A673 (cell line): Measurements from ENCODE around the gene ADGB. TPM values are rescaled to one million over a fixed set of nuclear protein-coding genes. Genes with fewer than 3 reads are reported as not detected.
"Not testable (repeated sequence)": the region's sequence is repeated elsewhere in the genome, so short reads cannot be mapped to it uniquely, and the experiment has no call there.

Experiments
- BruUV-seq: library from RNA; stranded (reverse); fragments of 400-500 nt; replicated peaks from 2 replicates; lab custom pipeline; 2021; lab: Mats Ljungman, UMichigan
- CTCF ChIA-PET: fragments of 300-600 bp; sonication (Branson Sonifier 250); formaldehyde crosslinking; loops from one replicate; lab custom pipeline; 2022; ENCODE audit warnings: antibody characterized with exemption; lab: Charles Lee
- POLR2A ChIA-PET: fragments of 300-600 bp; sonication (Branson Sonifier 250); formaldehyde crosslinking; loops from one replicate; lab custom pipeline; 2022; ENCODE audit warnings: antibody characterized with exemption; ENCODE audit not compliant: low non-redundant PET; lab: Charles Lee
- DNase-seq: peaks from one replicate; pipeline ENCODE4 v3.0.0-alpha.2; 2015; ENCODE audit warnings: low spot score
- H3K27ac ChIP-seq: fragments of 200-600 bp; sonication (generic); 2 replicates; pipeline ENCODE4 v1.5.1; 2016; ENCODE audit warnings: mixed run types, low read depth, mild to moderate bottlenecking, mixed read lengths, antibody characterized with exemption, low read length; ENCODE audit not compliant: poor library complexity, severe bottlenecking
- H3K27me3 ChIP-seq: fragments of 200-600 bp; sonication (generic); replicated peaks from 2 replicates; pipeline ENCODE4 v1.6.1; 2017; ENCODE audit warnings: mixed run types, low read depth, mild to moderate bottlenecking, mixed read lengths, antibody characterized with exemption, low read length; ENCODE audit not compliant: insufficient read depth, poor library complexity
- H3K36me3 ChIP-seq: fragments of 200-600 bp; sonication (generic); 2 replicates; pipeline ENCODE4 v1.6.1; 2016; ENCODE audit warnings: mixed run types, mild to moderate bottlenecking, mixed read lengths, antibody characterized with exemption, low read length; ENCODE audit not compliant: insufficient read depth, poor library complexity, severe bottlenecking
- H3K4me1 ChIP-seq: fragments of 200-600 bp; sonication (generic); 2 replicates; pipeline ENCODE4 v1.6.1; 2017; ENCODE audit warnings: mixed run types, mild to moderate bottlenecking, mixed read lengths, antibody characterized with exemption, low read length; ENCODE audit not compliant: insufficient read depth, poor library complexity, severe bottlenecking
- H3K4me3 ChIP-seq: fragments of 200-600 bp; sonication (generic); 2 replicates; pipeline ENCODE4 v1.5.1; 2016; ENCODE audit warnings: low read depth, mixed run types, mild to moderate bottlenecking, mixed read lengths, low read length; ENCODE audit not compliant: poor library complexity, severe bottlenecking
- H3K9me3 ChIP-seq: fragments of 200-600 bp; sonication (generic); 2 replicates; pipeline ENCODE4 v1.6.1; 2016; ENCODE audit warnings: mixed run types, low read depth, mild to moderate bottlenecking, mixed read lengths, antibody characterized with exemption, low read length; ENCODE audit not compliant: poor library complexity, severe bottlenecking
- CTCF ChIP-seq: fragments of 300-800, 200-600 bp; sonication (generic); conservative IDR thresholded peaks from 2 replicates; pipeline ENCODE4 v1.5.1; 2017; ENCODE audit warnings: low read depth, mild to moderate bottlenecking, antibody characterized with exemption, low read length, moderate library complexity, mixed read lengths
- EZH2 ChIP-seq: fragments of 200-600 bp; sonication (generic); IDR thresholded peaks from 2 replicates; pipeline ENCODE4 v1.6.1; 2017; ENCODE audit warnings: borderline replicate concordance, low read depth, mild to moderate bottlenecking, mixed read lengths, antibody characterized with exemption, low read length; ENCODE audit not compliant: poor library complexity, severe bottlenecking
- intact Hi-C: fragments of 100-400 bp; cut with micrococcal nuclease; formaldehyde crosslinking; loops from one replicate; pipeline ENCODE4 v1.10.0; 2022; ENCODE audit not compliant: unreplicated experiment
- total RNA-seq: library from RNA; stranded (reverse); gene quantifications from 2 replicates; pipeline ENCODE4 v1.2.3, GENCODE V29; 2021

The ADGB gene
- total RNA-seq, 1 experiment from 2014 or later, result not detected

DNA sequence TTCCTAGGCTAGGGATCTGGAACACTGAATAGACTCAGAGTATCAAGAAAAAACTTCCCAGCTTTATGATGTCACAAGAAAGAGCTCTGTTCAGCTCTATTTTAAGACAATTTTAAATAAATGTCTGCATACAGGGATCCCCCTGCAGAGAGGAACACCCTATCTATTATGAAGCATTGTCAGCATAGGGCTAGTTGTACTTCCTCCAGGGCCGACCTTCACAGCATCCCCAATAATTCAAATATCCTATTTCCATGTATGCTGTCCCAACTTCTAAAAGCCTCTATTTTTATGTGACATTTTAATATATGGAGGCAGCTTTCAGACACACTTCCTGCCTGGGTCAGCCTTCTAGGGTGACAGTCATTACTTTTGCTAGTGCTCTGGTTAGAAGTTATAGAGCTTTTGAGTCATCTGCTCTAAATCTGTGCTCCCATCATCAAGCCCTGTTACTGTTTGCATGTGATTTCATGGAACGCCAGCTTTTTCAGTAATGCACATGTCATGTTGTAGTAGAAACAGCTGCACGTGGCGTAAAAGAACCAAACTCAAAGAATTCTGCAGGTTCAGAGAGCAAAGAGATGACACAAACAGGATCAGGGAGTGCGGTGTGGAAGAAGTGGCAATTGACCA lies 189.2 kb downstream of the ADGB start:
- POLR2A ChIA-PET, result no interaction called here
- no peaks in the 10 kb centered on the region for H3K27me3 ChIP-seq
- CTCF ChIA-PET, result no interaction called here
- H3K4me3 ChIP-seq, result no peak overlapping the region
- no peak overlapping the region for H3K27ac ChIP-seq
- BruUV-seq, result no TSS peak
- no peaks in the 10 kb centered on the region for H3K4me1 ChIP-seq
- no peak for DNase-seq
- intact Hi-C loops, result no loop called here
- no peaks in the 10 kb centered on the region for H3K9me3 ChIP-seq
- TF ChIP-seq CTCF (no peak), EZH2 (no peak)
- H3K36me3 ChIP-seq, result no peaks in the 10 kb centered on the region

- ChIA-PET POLR2A (no interaction called here), CTCF (no interaction called here)
- DNase-seq, result no peak
- intact Hi-C loops, result no loop called here
- H3K9me3 ChIP-seq, result no peaks in the 10 kb centered on the region
- no peaks in the 10 kb centered on the region for H3K4me1 ChIP-seq
- no peak overlapping the region for H3K27ac ChIP-seq
- no peaks in the 10 kb centered on the region for H3K27me3 ChIP-seq
- H3K36me3 ChIP-seq, result no peaks in the 10 kb centered on the region
- no TSS peak for BruUV-seq
- no peak overlapping the region for H3K4me3 ChIP-seq
- TF ChIP-seq CTCF (no peak), EZH2 (no peak)
Observed at GRCh38 chr6:146790561-146791091, 191.9 kb downstream of the ADGB start.

- Histone ChIP-seq H3K27me3 (no peaks in the 10 kb centered on the region), H3K36me3 (no peaks in the 10 kb centered on the region), H3K27ac (no peak overlapping the region), H3K4me3 (no peak overlapping the region), H3K9me3 (no peaks in the 10 kb centered on the region), H3K4me1 (no peaks in the 10 kb centered on the region)
- BruUV-seq, result no TSS peak
- ChIA-PET CTCF (no interaction called here), POLR2A (no interaction called here)
- TF ChIP-seq EZH2, result no peak
- TF ChIP-seq CTCF, result no peak
- no peak for DNase-seq
- intact Hi-C loops, result no loop called here
Observed at GRCh38 chr6:146791930-146792329, 193.2 kb downstream of the ADGB start.

GRCh38 chr6:146793218-146793617 lies 194.4 kb downstream of the ADGB start:
- H3K9me3 ChIP-seq, DNase-seq, H3K27ac ChIP-seq, H3K27me3 ChIP-seq, BruUV-seq, H3K4me1 ChIP-seq, CTCF ChIA-PET, intact Hi-C loops, POLR2A ChIA-PET, H3K36me3 ChIP-seq, H3K4me3 ChIP-seq: not testable (repeated sequence)
